Activated T-cell treated with anti-CD3 and anti-CD28 coated beads, Interleukin-2, amount 50 U/mL, for 1 hour (primary cell): ENCODE data around the gene LMAN2.
A peak's percentile ranks its signal among the peaks of the same experiment; 100 is the strongest.
"Not testable (repeated sequence)": the region's sequence is repeated elsewhere in the genome, so short reads cannot be mapped to it uniquely, and the experiment has no call there.

ENCODE experiments used
- DNase-seq: peaks from one replicate; pipeline ENCODE4 v3.0.0-alpha.2; 2020

LMAN2 gene

DNA sequence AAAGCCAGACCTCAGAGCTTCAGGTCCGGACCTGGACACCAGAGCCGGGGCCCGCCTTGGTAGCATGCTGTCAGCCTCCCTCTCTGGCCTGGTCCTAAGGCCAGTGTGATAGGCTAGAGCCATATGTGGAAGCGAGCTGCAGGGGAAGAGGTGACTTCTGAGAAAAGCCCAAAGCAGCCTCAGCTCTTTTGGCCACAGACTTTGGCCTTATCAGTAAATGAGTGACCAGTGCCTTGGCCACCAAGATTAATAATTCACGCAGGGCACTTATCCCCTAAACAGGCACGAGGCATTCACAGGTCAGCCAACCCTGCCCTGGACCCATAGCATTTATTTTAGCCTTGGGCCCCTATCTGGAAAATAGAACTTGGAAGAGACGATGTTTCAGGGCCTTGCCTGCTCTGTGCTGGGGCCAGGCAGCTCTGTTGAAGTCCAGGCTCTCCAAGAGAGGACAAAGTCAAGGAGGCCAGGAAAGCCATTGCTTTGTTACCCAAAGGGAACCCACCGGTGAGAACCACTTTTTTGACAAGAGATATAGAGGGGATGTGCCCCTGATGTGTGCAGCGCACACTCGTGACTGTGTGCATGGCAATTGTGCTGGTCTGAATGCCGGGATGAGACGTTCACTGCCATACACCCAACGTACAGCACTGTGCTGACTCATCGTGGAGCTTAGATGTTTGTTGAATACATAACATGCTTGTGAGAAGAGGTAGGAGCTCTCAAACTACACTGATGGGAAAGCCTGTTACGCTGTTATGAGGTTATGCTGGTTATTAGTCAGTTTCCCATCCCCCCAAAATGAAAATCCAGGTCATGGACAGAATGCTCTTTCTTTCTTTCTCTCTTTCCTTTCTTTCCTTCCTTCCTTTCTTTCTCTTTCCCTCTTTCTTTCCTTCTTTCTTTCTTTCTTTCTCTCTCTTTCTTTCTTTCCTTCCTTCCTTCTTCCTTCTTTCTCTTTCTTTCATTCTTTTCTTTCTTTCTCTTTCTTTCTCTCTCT, 27.7 kb upstream of the LMAN2 start:
- no peak for DNase-seq

DNA sequence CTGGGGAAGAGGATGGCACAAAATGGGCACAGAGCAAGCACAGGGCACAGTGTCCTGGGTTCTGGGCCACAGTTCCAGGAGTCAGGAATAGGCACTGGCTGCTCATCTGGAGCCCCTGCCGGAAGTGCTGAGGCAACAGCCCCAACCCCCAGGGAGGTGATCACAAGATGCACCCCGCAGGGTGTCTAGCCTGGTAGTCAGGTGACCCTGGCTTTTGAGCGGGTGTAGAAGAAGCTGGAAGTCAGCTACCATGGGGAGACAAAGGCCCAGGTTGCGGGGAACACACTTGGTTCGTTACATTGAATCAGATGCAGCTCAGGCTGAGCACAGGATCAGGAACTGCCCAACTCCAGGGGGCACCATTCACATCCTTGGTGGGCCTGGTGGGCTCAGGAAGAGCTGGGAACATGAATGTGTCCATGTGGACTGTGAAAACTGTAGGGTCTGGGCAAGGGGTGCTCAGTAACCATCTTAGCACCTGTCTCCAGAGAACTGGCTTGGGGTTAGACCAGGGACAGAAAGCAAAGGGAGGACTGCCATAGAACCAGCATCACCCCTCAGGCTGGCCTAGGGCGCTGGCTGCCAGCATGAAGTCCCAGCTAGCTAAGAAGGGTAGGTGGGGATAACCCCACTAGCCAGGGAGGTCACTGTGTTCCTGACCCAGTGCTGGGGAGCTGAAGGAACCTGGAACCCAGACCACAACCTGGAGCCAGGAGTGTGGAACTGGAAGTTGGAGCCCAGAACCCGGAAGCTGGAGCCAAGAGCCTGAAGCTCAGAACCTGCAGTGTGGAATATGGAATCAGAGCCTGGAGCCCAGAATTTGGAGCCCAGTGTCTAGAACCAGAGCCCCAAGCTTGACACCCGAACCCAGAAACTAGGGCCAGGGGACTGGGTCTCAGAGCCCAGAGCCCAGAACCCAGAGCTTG, 26.6 kb upstream of the LMAN2 start:
- DNase-seq: no peak

- DNase-seq: no peak
These were observed 24.6 kb upstream of the LMAN2 start for GRCh38 chr5:177376107-177376506.

GRCh38 chr5:177375516-177375915, 24.0 kb upstream of the LMAN2 start:
- not testable (repeated sequence) for DNase-seq

GRCh38 chr5:177374211-177374610, 22.7 kb upstream of the LMAN2 start:
- no peak for DNase-seq

GRCh38 chr5:177373806-177374205, 22.3 kb upstream of the LMAN2 start:
- DNase-seq: no peak

DNA sequence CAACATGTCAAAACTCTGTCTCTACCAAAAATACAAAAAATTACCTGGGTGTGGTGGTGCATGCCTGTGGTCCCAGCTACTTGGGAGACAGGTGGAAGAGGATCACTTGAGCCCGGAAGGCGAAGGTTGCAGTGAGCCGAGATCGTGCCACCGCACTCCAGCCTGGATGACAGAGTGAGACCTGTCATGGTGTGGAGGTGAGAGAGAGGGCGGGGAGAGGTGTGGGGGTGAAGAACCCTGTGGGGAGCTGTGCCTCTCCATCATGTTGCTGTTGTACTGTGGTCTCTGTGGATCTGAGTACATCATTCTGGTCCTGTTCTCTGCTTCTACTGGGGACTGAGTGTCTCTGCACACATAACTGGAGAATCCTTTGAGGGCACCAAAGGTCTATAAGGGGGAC, 21.4 kb upstream of the LMAN2 start:
- no peak for DNase-seq

GRCh38 chr5:177372034-177372896, 20.8 kb upstream of the LMAN2 start:
- DNase-seq: peak; percentile 47

GRCh38 chr5:177371120-177372033, 19.9 kb upstream of the LMAN2 start:
- no peak for DNase-seq

- peak; percentile 55 for DNase-seq
These were observed 19.1 kb upstream of the LMAN2 start for GRCh38 chr5:177370488-177371119.

GRCh38 chr5:177369645-177370440, 18.4 kb upstream of the LMAN2 start:
- no peak for DNase-seq

GRCh38 chr5:177368869-177369644, 17.6 kb upstream of the LMAN2 start:
- peak; percentile 44 for DNase-seq

GRCh38 chr5:177367981-177368868, 16.8 kb upstream of the LMAN2 start:
- DNase-seq: no peak

DNA sequence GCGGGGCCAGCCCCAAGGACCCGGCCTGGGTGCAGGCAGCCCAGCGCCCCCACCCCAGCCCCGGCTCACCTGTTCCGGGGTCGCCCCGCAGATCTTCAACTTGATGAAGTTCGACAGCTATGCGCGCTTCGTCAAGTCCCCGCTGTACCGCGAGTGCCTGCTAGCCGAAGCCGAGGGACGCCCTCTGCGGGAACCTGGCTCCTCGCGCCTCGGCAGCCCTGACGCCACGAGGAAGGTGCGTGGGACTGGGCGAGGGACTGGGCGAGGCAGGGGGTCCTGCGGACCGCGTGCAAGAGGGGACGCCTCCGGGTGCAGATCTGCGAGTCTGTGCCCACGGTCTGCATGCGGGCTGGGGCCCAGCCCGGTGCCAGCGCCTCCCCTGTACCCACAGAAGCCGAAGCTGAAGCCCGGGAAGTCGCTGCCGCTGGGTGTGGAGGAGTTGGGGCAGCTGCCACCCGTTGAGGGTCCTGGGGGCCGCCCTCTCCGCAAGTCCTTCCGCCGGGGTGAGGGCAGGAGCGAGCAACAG, 15.9 kb upstream of the LMAN2 start:
- no peak for DNase-seq

- DNase-seq: no peak
These were observed 15.3 kb upstream of the LMAN2 start for GRCh38 chr5:177366528-177367322.

GRCh38 chr5:177365845-177366527, 14.5 kb upstream of the LMAN2 start:
- DNase-seq: no peak
